HG02623 (cell line): ENCODE results near the gene GJA5.

Experiments
- ATAC-seq: cut with Tn5 transposase; IDR thresholded peaks from one replicate; pipeline ENCODE4 v1.9.1; 2021; ENCODE audit warnings: moderate library complexity; ENCODE audit not compliant: unreplicated experiment

The GJA5 gene

GRCh38 chr1:147729315-147729714, 31.1 kb downstream of the GJA5 start:
- ATAC-seq: no peak

- ATAC-seq: no peak
Measured at GRCh38 chr1:147726168-147726567, 34.2 kb downstream of the GJA5 start.

GRCh38 chr1:147725685-147726084, 34.7 kb downstream of the GJA5 start:
- ATAC-seq: no peak

GRCh38 chr1:147723691-147724323, 36.6 kb downstream of the GJA5 start:
- no peak for ATAC-seq

- no peak for ATAC-seq
Measured at GRCh38 chr1:147722124-147722523, 38.3 kb downstream of the GJA5 start.

- ATAC-seq: no peak
Measured at GRCh38 chr1:147721716-147722115, 38.7 kb downstream of the GJA5 start.

- no peak for ATAC-seq
Measured at GRCh38 chr1:147720557-147720956, 39.8 kb downstream of the GJA5 start.

GRCh38 chr1:147719711-147720225, 40.6 kb downstream of the GJA5 start:
- ATAC-seq: no peak

- ATAC-seq: no peak
Measured at GRCh38 chr1:147719029-147719698, 41.2 kb downstream of the GJA5 start.

GRCh38 chr1:147717706-147718097, 42.7 kb downstream of the GJA5 start:
- no peak for ATAC-seq

- no peak for ATAC-seq
Measured at GRCh38 chr1:147717051-147717705, 43.2 kb downstream of the GJA5 start.

GRCh38 chr1:147712605-147713004, 47.8 kb downstream of the GJA5 start:
- ATAC-seq: no peak
